CD4-positive, CD25-positive, alpha-beta regulatory T cell (primary cell): Measurements from ENCODE around the gene RABL3. TPM values are rescaled to one million over a fixed set of nuclear protein-coding genes. Genes with fewer than 3 reads are reported as not detected.
A peak's percentile ranks its signal among the peaks of the same experiment; 100 is the strongest.
"Not testable (repeated sequence)": the region's sequence is repeated elsewhere in the genome, so short reads cannot be mapped to it uniquely, and the experiment has no call there.

Experiments
- ATAC-seq, 2 donors: fragments of 150-1000 bp; cut with Tn5 transposase; one replicate each; pipeline ENCODE4 v1.10.0; 2021; ENCODE audit warnings: low read depth in 2 of 2, moderate number of reproducible peaks in 2 of 2, moderate library complexity in 1 of 2
- DNase-seq, 3 donors: peaks; one replicate each; pipeline versions ENCODE4 v3.0.0 to v3.0.0-alpha.2; 2012 to 2022; ENCODE audit warnings: mixed read lengths in 1 of 3
- H3K27ac ChIP-seq: one replicate; pipeline ENCODE4 v1.7.0; 2013; ENCODE audit warnings: mild to moderate bottlenecking, low read length; ENCODE audit not compliant: insufficient read depth, poor library complexity, severe bottlenecking
- H3K27me3 ChIP-seq: one replicate; pipeline ENCODE4 v1.7.0; 2013; ENCODE audit warnings: low read length; ENCODE audit not compliant: control insufficient read depth, insufficient read depth
- H3K36me3 ChIP-seq: one replicate; pipeline ENCODE4 v1.7.0; 2013; ENCODE audit warnings: mild to moderate bottlenecking, low read length, moderate library complexity; ENCODE audit not compliant: control insufficient read depth, insufficient read depth
- H3K4me1 ChIP-seq: 2 replicates; pipeline ENCODE4 v1.7.0; 2013; ENCODE audit warnings: mild to moderate bottlenecking, low read length; ENCODE audit not compliant: insufficient read depth, control insufficient read depth, poor library complexity, severe bottlenecking
- H3K4me3 ChIP-seq: one replicate; pipeline ENCODE4 v1.7.0; 2013; ENCODE audit warnings: low read depth, mild to moderate bottlenecking, low read length, moderate library complexity
- H3K9me3 ChIP-seq, 2 experiments: 1 replicate in 1 of 2; 2 replicates in 1 of 2; pipeline ENCODE4 v1.7.0; 2013; ENCODE audit warnings: low read length in 2 of 2, mild to moderate bottlenecking in 1 of 2, moderate library complexity in 1 of 2; ENCODE audit not compliant: control insufficient read depth in 2 of 2
- H3K27ac Mint-ChIP-seq, 3 donors: one replicate each; pipeline ENCODE4 v1.8.0; 2020 to 2022; ENCODE audit warnings: mild to moderate bottlenecking in 3 of 3, mixed read lengths in 3 of 3, moderate library complexity in 2 of 3
- H3K27me3 Mint-ChIP-seq: one replicate; pipeline ENCODE4 v1.8.0; 2022; ENCODE audit warnings: mild to moderate bottlenecking, mixed read lengths
- H3K36me3 Mint-ChIP-seq: one replicate; pipeline ENCODE4 v1.8.0; 2020; ENCODE audit warnings: mixed read lengths
- H3K4me1 Mint-ChIP-seq, 4 donors: one replicate each; pipeline ENCODE4 v1.8.0; 2020 to 2022; ENCODE audit warnings: mixed read lengths in 4 of 4, mild to moderate bottlenecking in 1 of 4
- H3K4me3 Mint-ChIP-seq, 4 donors: one replicate each; pipeline ENCODE4 v1.8.0; 2020 to 2022; ENCODE audit warnings: mild to moderate bottlenecking in 4 of 4, mixed read lengths in 4 of 4, moderate library complexity in 3 of 4
- H3K9me3 Mint-ChIP-seq, 7 donors: one replicate each; pipeline ENCODE4 v1.8.0; 2020 to 2022; ENCODE audit warnings: mixed read lengths in 7 of 7, mild to moderate bottlenecking in 3 of 7, moderate library complexity in 2 of 7
- polyA plus RNA-seq, 4 donors: library from polyadenylated mRNA; unstranded; fragments of 300-500 nt; fragmentation: Illumina TruSeq; gene quantifications; one replicate each; pipeline ENCODE4 v1.2.3, GENCODE V29; 2021
- total RNA-seq: library from RNA; stranded (reverse); gene quantifications from one replicate; pipeline ENCODE4 v1.2.3, GENCODE V29; 2022

Gene RABL3
- total and polyA plus RNA-seq, 5 donors from 2014 or later = 16.3 to 53.0 (median 46.8) TPM

- DNase-seq = no peak
- Histone ChIP-seq H3K4me1 (no peaks in the 10 kb centered on the region), H3K27ac (no peak within 1 kb of the TSS), H3K9me3 (no peaks in the 10 kb centered on the region), H3K27me3 (peaks cover 4% of the 10 kb centered on the region), H3K36me3 (peaks cover 4% of the 10 kb centered on the region), H3K4me3 (no peak within 1 kb of the TSS)
- H3K4me3 Mint-ChIP-seq = no peak within 1 kb of the TSS
- ATAC-seq = no peak
- no peaks in the 10 kb centered on the region for H3K27me3 Mint-ChIP-seq
- H3K27ac Mint-ChIP-seq = peak within 1 kb of the TSS in 1 of 3 donors; percentile 57
- H3K4me1 Mint-ChIP-seq = peaks cover 6 to 15% (median 12%) of the 10 kb centered on the region in 4 donors
- H3K9me3 Mint-ChIP-seq = peaks cover 0 to 7% (median 0%) of the 10 kb centered on the region in 7 donors
- H3K36me3 Mint-ChIP-seq = peaks cover 13% of the 10 kb centered on the region
Observed at GRCh38 chr3:120682095-120682681, 60.1 kb downstream of the RABL3 start, which contains the start of gene HGD. TSS of gene HGD (minus strand) at chr3:120682239. CDS start at chr3:120682111, 128 bp downstream.

DNA sequence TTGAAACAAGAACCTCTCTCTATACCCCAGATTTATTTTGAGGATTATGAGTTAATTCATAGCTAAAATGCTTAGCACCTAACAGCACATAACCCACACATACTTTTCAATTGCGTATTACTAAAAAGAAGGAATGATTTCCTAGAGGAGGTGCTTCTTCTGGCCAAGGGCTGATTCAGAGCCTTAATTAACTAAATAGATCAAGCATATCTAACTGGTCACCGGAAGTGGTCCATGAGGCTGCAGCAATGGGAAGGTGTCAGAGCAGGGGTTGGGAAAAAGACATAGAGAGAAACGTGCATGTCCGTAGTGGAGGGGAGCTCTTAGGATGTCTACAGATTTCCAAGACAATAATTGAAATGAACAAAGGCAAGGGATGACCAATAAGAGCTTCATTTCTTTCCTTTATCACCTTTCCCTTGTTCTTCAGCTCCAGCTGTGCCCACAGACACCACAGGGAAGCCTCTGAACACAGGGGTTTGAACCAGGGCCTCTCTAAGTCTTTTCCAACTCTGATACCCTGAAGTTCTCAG, 60.7 kb downstream of the RABL3 start:
- H3K27me3 Mint-ChIP-seq = no peaks in the 10 kb centered on the region
- Histone ChIP-seq H3K27ac (no peak overlapping the region), H3K27me3 (peaks cover 4% of the 10 kb centered on the region), H3K4me1 (no peaks in the 10 kb centered on the region), H3K9me3 (no peaks in the 10 kb centered on the region), H3K4me3 (no peak overlapping the region), H3K36me3 (no peaks in the 10 kb centered on the region)
- H3K9me3 Mint-ChIP-seq = peaks cover 0 to 8% (median 2%) of the 10 kb centered on the region in 7 donors
- no peak for ATAC-seq
- H3K27ac Mint-ChIP-seq = no peak overlapping the region
- no peak overlapping the region for H3K4me3 Mint-ChIP-seq
- no peak for DNase-seq
- peaks cover 9% of the 10 kb centered on the region for H3K36me3 Mint-ChIP-seq
- H3K4me1 Mint-ChIP-seq = peaks cover 6 to 15% (median 12%) of the 10 kb centered on the region in 4 donors

DNA sequence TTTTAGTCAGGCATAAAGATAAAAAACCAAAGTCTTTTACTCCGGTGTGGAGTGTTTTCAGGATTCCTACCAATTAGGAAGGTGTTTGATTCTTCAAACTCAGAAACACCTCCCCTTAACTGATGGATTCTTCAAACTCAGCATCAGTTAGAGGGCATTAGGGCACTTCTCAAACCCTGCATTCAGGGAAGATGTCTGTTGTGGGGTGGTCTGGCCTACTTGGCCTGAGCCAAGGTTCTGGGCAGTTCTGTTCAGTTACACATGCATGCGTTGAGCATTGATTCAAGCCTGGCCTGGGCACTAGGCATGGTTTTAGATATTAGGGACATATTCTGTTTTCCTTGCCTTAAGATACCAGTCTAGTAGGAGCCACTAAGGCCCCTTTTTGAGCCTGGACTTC, 61.3 kb downstream of the RABL3 start:
- DNase-seq = no peak
- H3K4me3 ChIP-seq = no peak overlapping the region
- H3K27ac Mint-ChIP-seq = no peak overlapping the region

DNA sequence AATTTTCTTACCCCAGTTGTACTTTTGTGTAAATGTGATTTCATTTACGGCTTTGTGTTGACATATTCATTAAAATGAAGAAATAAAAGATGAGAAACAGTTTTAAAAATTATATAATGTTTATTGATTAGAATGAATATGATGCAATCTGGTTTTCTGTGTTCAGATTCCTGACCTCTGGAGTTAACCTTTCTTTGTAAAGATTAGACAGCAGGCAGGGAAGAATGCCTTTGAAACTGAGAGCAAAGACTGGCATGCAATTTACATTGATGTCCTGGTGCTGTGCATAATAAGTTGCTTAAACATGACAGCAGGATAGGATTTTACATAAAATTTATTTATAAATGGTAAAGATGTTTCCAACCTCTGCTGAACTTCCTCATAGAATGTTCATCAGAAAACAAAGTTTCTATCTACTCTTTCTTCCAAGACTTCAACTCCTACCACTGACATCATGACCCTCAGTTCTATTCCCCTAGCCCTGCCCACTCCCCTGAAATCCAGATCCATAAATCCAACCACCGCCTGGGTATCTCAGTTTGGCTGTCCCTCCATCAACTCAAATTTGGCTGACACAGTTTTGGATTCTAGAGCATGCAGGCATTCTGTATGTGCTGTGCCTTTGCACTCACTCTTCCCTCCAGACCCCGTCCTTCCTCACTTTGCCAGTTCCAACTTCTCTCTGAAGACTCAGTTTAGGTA, 62.0 kb downstream of the RABL3 start:
- peaks cover 0 to 15% (median 5%) of the 10 kb centered on the region in 7 donors for H3K9me3 Mint-ChIP-seq
- ATAC-seq = no peak
- H3K4me1 ChIP-seq = no peaks in the 10 kb centered on the region
- no peaks in the 10 kb centered on the region for H3K27me3 Mint-ChIP-seq
- H3K27me3 ChIP-seq = peaks cover 4% of the 10 kb centered on the region
- no peaks in the 10 kb centered on the region for H3K36me3 ChIP-seq
- no peak overlapping the region for H3K27ac ChIP-seq
- no peak for DNase-seq
- H3K4me3 Mint-ChIP-seq = no peak overlapping the region
- H3K27ac Mint-ChIP-seq = peak overlapping the region in 1 of 3 donors; percentile 15
- H3K4me3 ChIP-seq = no peak overlapping the region
- H3K36me3 Mint-ChIP-seq = peaks cover 3% of the 10 kb centered on the region
- peaks cover 6 to 13% (median 12%) of the 10 kb centered on the region in 4 donors for H3K4me1 Mint-ChIP-seq
- H3K9me3 ChIP-seq = no peaks in the 10 kb centered on the region

More for the DNA sequence above, 61.3 kb downstream of the RABL3 start:
- no peak for ATAC-seq
- no peak overlapping the region for H3K4me3 Mint-ChIP-seq
- Histone ChIP-seq H3K4me1 (no peaks in the 10 kb centered on the region), H3K9me3 (no peaks in the 10 kb centered on the region), H3K27ac (no peak overlapping the region), H3K36me3 (no peaks in the 10 kb centered on the region), H3K27me3 (peaks cover 4% of the 10 kb centered on the region)
- H3K27me3 Mint-ChIP-seq = no peaks in the 10 kb centered on the region
- peaks cover 0 to 13% (median 5%) of the 10 kb centered on the region in 7 donors for H3K9me3 Mint-ChIP-seq
- H3K36me3 Mint-ChIP-seq = peaks cover 3% of the 10 kb centered on the region
- H3K4me1 Mint-ChIP-seq = peaks cover 6 to 15% (median 12%) of the 10 kb centered on the region in 4 donors

- Mint-ChIP-seq H3K9me3 (peaks cover 0 to 15% (median 5%) of the 10 kb centered on the region in 7 donors), H3K4me1 (peaks cover 6 to 12% (median 11%) of the 10 kb centered on the region in 4 donors), H3K4me3 (no peak overlapping the region), H3K36me3 (peaks cover 3% of the 10 kb centered on the region), H3K27me3 (no peaks in the 10 kb centered on the region), H3K27ac (peak overlapping the region in 1 of 3 donors; percentile 26)
- no peaks in the 10 kb centered on the region for H3K9me3 ChIP-seq
- ATAC-seq (peak in 1 of 2 donors; percentile 42), DNase-seq (peak in 1 of 3 donors; percentile 46)
- no peaks in the 10 kb centered on the region for H3K4me1 ChIP-seq
- H3K27me3 ChIP-seq = peaks cover 4% of the 10 kb centered on the region
- no peak overlapping the region for H3K27ac ChIP-seq
- no peaks in the 10 kb centered on the region for H3K36me3 ChIP-seq
- no peak overlapping the region for H3K4me3 ChIP-seq
Observed at GRCh38 chr3:120678984-120679383, 63.3 kb downstream of the RABL3 start.

DNA sequence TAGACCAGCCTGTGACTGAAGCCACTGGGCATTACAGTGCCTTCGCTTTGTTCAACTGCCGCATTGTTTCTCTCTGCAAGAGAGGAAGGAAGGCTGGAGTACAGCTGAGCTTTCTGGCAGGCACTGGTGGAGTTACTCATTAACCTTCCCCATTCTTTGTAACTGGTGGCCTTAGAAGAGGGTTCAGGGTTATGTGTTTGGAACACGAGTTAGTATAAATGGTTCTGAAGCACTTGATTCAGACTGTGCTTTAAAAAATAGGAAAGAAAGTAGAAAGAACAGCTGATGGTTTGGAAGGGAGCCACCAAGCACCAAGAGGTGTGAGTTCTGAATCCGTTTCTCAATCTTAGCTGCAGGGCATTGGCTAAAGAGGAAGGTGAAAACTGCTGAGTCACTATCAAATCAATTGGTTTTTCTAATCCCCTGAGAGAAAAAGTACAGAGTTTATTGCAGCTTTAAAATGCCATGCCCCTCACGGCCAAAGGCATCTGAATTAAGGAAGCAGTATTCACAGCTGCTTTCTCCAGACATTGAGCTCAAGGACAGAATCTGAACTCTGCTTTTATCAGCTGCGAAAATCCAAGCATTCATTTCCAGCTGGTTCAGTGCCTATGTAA, 63.9 kb downstream of the RABL3 start:
- Mint-ChIP-seq H3K27me3 (no peaks in the 10 kb centered on the region), H3K4me1 (peaks cover 6 to 12% (median 10%) of the 10 kb centered on the region in 4 donors), H3K36me3 (peaks cover 3% of the 10 kb centered on the region), H3K4me3 (no peak overlapping the region), H3K9me3 (peaks cover 0 to 15% (median 5%) of the 10 kb centered on the region in 7 donors), H3K27ac (no peak overlapping the region)
- H3K36me3 ChIP-seq = no peaks in the 10 kb centered on the region
- no peaks in the 10 kb centered on the region for H3K9me3 ChIP-seq
- no peaks in the 10 kb centered on the region for H3K4me1 ChIP-seq
- DNase-seq (peak in 1 of 3 donors; percentile 17), ATAC-seq (no peak)
- peaks cover 4% of the 10 kb centered on the region for H3K27me3 ChIP-seq
- H3K4me3 ChIP-seq = no peak overlapping the region
- no peak overlapping the region for H3K27ac ChIP-seq

DNA sequence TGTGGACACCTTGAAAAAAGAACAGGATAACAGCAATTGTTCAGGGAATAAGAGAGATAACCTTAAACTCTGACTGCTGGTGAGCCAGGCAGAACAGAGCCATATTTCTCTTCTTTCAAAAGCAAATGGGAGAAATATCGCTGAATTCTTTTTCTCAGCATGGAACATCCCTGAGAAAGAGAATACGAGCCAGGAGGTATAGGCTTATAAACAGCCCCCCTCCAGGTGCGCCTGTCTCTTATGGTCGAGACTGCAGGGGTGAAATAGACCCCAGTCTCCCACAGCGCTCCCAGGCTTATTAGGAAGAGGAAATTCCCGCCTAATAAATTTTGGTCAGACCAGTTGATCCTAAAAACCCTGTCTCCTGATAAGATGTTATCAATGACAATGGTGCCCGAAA, 65.1 kb downstream of the RABL3 start:
- H3K27me3 ChIP-seq, H3K4me3 ChIP-seq, ATAC-seq, H3K27me3 Mint-ChIP-seq, H3K27ac Mint-ChIP-seq, H3K4me3 Mint-ChIP-seq, H3K4me1 ChIP-seq, H3K9me3 ChIP-seq, DNase-seq, H3K27ac ChIP-seq, H3K36me3 Mint-ChIP-seq, H3K36me3 ChIP-seq: not testable (repeated sequence)
- Mint-ChIP-seq H3K4me1 (peaks cover 4 to 11% (median 8%) of the 10 kb centered on the region in 4 donors), H3K9me3 (peaks cover 0 to 15% (median 5%) of the 10 kb centered on the region in 7 donors)
